H1 (cell line): ENCODE results near the gene RUFY3. TPM values are rescaled to one million over a fixed set of nuclear protein-coding genes. Genes with fewer than 3 reads are reported as not detected.

Source experiments
- CTCF ChIA-PET: fragments of 300-600 bp; sonication (Branson Sonifier 250); formaldehyde crosslinking; loops from one replicate; lab custom pipeline; 2021; ENCODE audit not compliant: partially characterized antibody; lab: Charles Lee
- POLR2A ChIA-PET: fragments of 300-600 bp; sonication (Branson Sonifier 250); formaldehyde crosslinking; loops from one replicate; lab custom pipeline; 2021; ENCODE audit warnings: inconsistent platforms; ENCODE audit not compliant: partially characterized antibody; lab: Charles Lee
- DNase-seq, 2 experiments: peaks; one replicate each; pipeline versions ENCODE4 v3.0.0 to v3.0.0-alpha.2; 2010 to 2022; ENCODE audit warnings: low spot score in 2 of 2, low read depth in 1 of 2, mixed read lengths in 1 of 2
- FAIRE-seq: peaks from 2 replicates; lab custom pipeline; 2011; peaks lifted over from hg19 to GRCh38; lab: Jason Lieb, UNC
- H2AFZ ChIP-seq: 2 replicates; pipeline ENCODE4 v1.8.1; 2012; ENCODE audit warnings: low read length, inconsistent platforms
- H2AK5ac ChIP-seq: 2 replicates; pipeline ENCODE4 v1.6.1; 2013; ENCODE audit warnings: low read depth, low read length
- H2BK120ac ChIP-seq: replicated peaks from 2 replicates; pipeline ENCODE3; 2013; ENCODE audit warnings: low read depth, low read length, inconsistent platforms
- H2BK12ac ChIP-seq: 2 replicates; pipeline ENCODE4 v1.6.1; 2013; ENCODE audit warnings: low read depth, low read length
- H2BK15ac ChIP-seq: 2 replicates; pipeline ENCODE4 v1.6.1; 2013; ENCODE audit warnings: low read length
- H2BK20ac ChIP-seq: 2 replicates; pipeline ENCODE4 v1.6.1; 2013; ENCODE audit warnings: low read length
- H2BK5ac ChIP-seq: 2 replicates; pipeline ENCODE4 v1.6.1; 2013; ENCODE audit warnings: low read depth, low read length
- H3K14ac ChIP-seq: 2 replicates; pipeline ENCODE4 v1.6.1; 2013; ENCODE audit warnings: inconsistent platforms; ENCODE audit not compliant: insufficient read length
- H3K18ac ChIP-seq: 2 replicates; pipeline ENCODE4 v1.6.1; 2013; ENCODE audit warnings: low read length; ENCODE audit errors: extremely low read depth
- H3K23ac ChIP-seq: 2 replicates; pipeline ENCODE4 v1.6.1; 2013; ENCODE audit warnings: inconsistent platforms; ENCODE audit not compliant: insufficient read length
- H3K23me2 ChIP-seq: 2 replicates; pipeline ENCODE4 v1.6.1; 2013; ENCODE audit warnings: low read depth, low read length
- H3K27ac ChIP-seq: 2 replicates; pipeline ENCODE4 v1.6.1; 2011; ENCODE audit warnings: low read depth, low read length, inconsistent platforms
- H3K27me3 ChIP-seq, 4 experiments: replicated peaks in 1 of 4; 1 replicate in 1 of 4; 2 replicates in 3 of 4; pipeline versions ENCODE4 v1.6.1 to v1.8.1; 2011 to 2013; ENCODE audit warnings: low read length in 3 of 4, mild to moderate bottlenecking in 3 of 4, inconsistent platforms in 2 of 4, mixed read lengths in 2 of 4, moderate library complexity in 1 of 4; ENCODE audit not compliant: control insufficient read depth in 3 of 4, insufficient read depth in 3 of 4; ENCODE audit errors: extremely low read depth in 1 of 4
- H3K36me3 ChIP-seq, 4 experiments: 2 replicates each; pipeline versions ENCODE4 v1.6.1 to v1.8.1; 2011 to 2013; ENCODE audit warnings: mild to moderate bottlenecking in 4 of 4, low read length in 3 of 4, moderate library complexity in 2 of 4, control low read depth in 1 of 4, inconsistent platforms in 1 of 4; ENCODE audit not compliant: insufficient read depth in 4 of 4, control insufficient read depth in 2 of 4
- H3K4ac ChIP-seq: replicated peaks from 2 replicates; pipeline ENCODE3; 2013; ENCODE audit warnings: low read length, low read depth, mixed read lengths, inconsistent platforms; ENCODE audit not compliant: insufficient read length
- H3K4me1 ChIP-seq, 4 experiments: replicated peaks in 1 of 4; 1 replicate in 1 of 4; 2 replicates in 3 of 4; pipeline versions ENCODE4 v1.6.1 to v1.8.1; 2011 to 2013; ENCODE audit warnings: low read length in 3 of 4, inconsistent platforms in 2 of 4, mixed read lengths in 1 of 4; ENCODE audit not compliant: insufficient read depth in 4 of 4, control insufficient read depth in 3 of 4
- H3K4me2 ChIP-seq, 2 experiments: 2 replicates each; pipeline versions ENCODE4 v1.6.1 to v1.8.1; 2011 to 2013; ENCODE audit warnings: low read depth in 2 of 2, low read length in 2 of 2, control low read depth in 1 of 2, inconsistent platforms in 1 of 2, mild to moderate bottlenecking in 1 of 2; ENCODE audit not compliant: insufficient read depth in 1 of 2
- H3K4me3 ChIP-seq, 4 experiments: fragments of 200-600, 300-600 bp in 1 of 4; sonication (generic), shearing (Covaris generic), sonication (Bioruptor Twin) in 1 of 4; 2 replicates each; pipeline versions ENCODE4 v1.5.1 to v1.8.1; 2011 to 2016; ENCODE audit warnings: low read length in 4 of 4, low read depth in 3 of 4, control low read depth in 2 of 4, inconsistent platforms in 2 of 4, mild to moderate bottlenecking in 2 of 4, mixed read lengths in 1 of 4, moderate library complexity in 1 of 4; ENCODE audit not compliant: insufficient read depth in 2 of 4; ENCODE audit errors: extremely low read depth in 1 of 4
- H3K56ac ChIP-seq: replicated peaks from 2 replicates; pipeline ENCODE3; 2013; ENCODE audit warnings: low read depth, mild to moderate bottlenecking, mixed read lengths, low read length, inconsistent platforms; ENCODE audit not compliant: insufficient read length
- H3K79me1 ChIP-seq: 2 replicates; pipeline ENCODE4 v1.6.1; 2013; ENCODE audit warnings: low read depth, low read length, control low read depth
- H3K79me2 ChIP-seq, 2 experiments: 2 replicates each; pipeline versions ENCODE4 v1.6.1 to v1.8.1; 2012 to 2013; ENCODE audit warnings: low read length in 2 of 2, mild to moderate bottlenecking in 2 of 2, inconsistent platforms in 1 of 2; ENCODE audit not compliant: insufficient read depth in 2 of 2, control insufficient read depth in 1 of 2
- H3K9ac ChIP-seq, 4 experiments: replicated peaks in 1 of 4; 1 replicate in 1 of 4; 2 replicates in 3 of 4; pipeline versions ENCODE4 v1.6.1 to v1.8.1; 2011 to 2013; ENCODE audit warnings: low read depth in 3 of 4, low read length in 3 of 4, control low read depth in 2 of 4, mild to moderate bottlenecking in 2 of 4, moderate library complexity in 2 of 4, inconsistent platforms in 1 of 4; ENCODE audit errors: extremely low read depth in 1 of 4
- H3K9me3 ChIP-seq, 2 experiments: 2 replicates each; pipeline versions ENCODE4 v1.6.1 to v1.8.1; 2012 to 2013; ENCODE audit warnings: mild to moderate bottlenecking in 2 of 2, moderate library complexity in 2 of 2, control low read depth in 1 of 2, inconsistent platforms in 1 of 2, low read depth in 1 of 2, low read length in 1 of 2, mixed read lengths in 1 of 2; ENCODE audit not compliant: insufficient read depth in 2 of 2
- H4K20me1 ChIP-seq, 2 experiments: replicated peaks in 1 of 2; 2 replicates each; pipeline versions ENCODE3 to v1.8.1; 2011 to 2013; ENCODE audit warnings: inconsistent platforms in 2 of 2, low read length in 2 of 2, mild to moderate bottlenecking in 1 of 2; ENCODE audit not compliant: insufficient read depth in 2 of 2, control insufficient read depth in 1 of 2
- H4K5ac ChIP-seq: 2 replicates; pipeline ENCODE4 v1.6.1; 2013; ENCODE audit warnings: low read length, low read depth, mixed read lengths, inconsistent platforms; ENCODE audit not compliant: insufficient read length
- H4K8ac ChIP-seq: 2 replicates; pipeline ENCODE4 v1.8.0; 2013; ENCODE audit warnings: mild to moderate bottlenecking, moderate library complexity, low read length, inconsistent platforms; ENCODE audit not compliant: insufficient read depth; ENCODE audit errors: extremely low read depth
- H4K91ac ChIP-seq: replicated peaks from 2 replicates; pipeline ENCODE3; 2013; ENCODE audit warnings: low read length, mixed read lengths, inconsistent platforms; ENCODE audit not compliant: insufficient read length
- GTF2F1 ChIP-seq: IDR thresholded peaks from 2 replicates; pipeline ENCODE4 v1.6.1; 2012; ENCODE audit warnings: low read depth, low read length, improper control_type of control experiment, borderline replicate concordance
- PHF8 ChIP-seq: fragments of 200-600 bp; sonication (generic); conservative IDR thresholded peaks from 2 replicates; pipeline ENCODE4 v1.7.1; 2012; ENCODE audit warnings: low read depth, mild to moderate bottlenecking, inconsistent platforms, low read length, moderate library complexity
- RAD21 ChIP-seq, 2 experiments: IDR thresholded peaks in 1 of 2; conservative IDR thresholded peaks in 1 of 2; 2 replicates each; pipeline ENCODE4 v1.6.1; 2011; ENCODE audit warnings: low read depth in 2 of 2, low read length in 2 of 2, improper control_type of control experiment in 1 of 2, inconsistent platforms in 1 of 2, mild to moderate bottlenecking in 1 of 2, moderate library complexity in 1 of 2
- WGBS, 2 experiments: shearing (Covaris generic) in 1 of 2; methylation state at CpG; one replicate each; pipeline versions ENCODE4 v1.1.6 to v1.1.7; 2013 to 2015; ENCODE audit warnings: low lambda C conversion rate in 2 of 2, mixed read lengths in 2 of 2, inconsistent platforms in 1 of 2, low coverage in 1 of 2, missing lambda C conversion rate in 1 of 2; ENCODE audit not compliant: insufficient replicate concordance in 2 of 2, insufficient coverage in 1 of 2, insufficient read length in 1 of 2; ENCODE audit errors: extremely low coverage in 1 of 2, missing lambda C conversion rate in 1 of 2; 5-methylcytosine and 5-hydroxymethylcytosine counted together
- polyA plus RNA-seq, 7 experiments: library from polyadenylated mRNA; depleted of rRNA in 3 of 7; stranded (reverse) in 5 of 7; unstranded in 2 of 7; fragments of >200 nt in 5 of 7; fragments of 200-250 nt in 2 of 7; gene quantifications; 1 replicate in 5 of 7; 2 replicates in 1 of 7; 4 replicates in 1 of 7; pipeline versions ENCODE4 v1.2.1 to v1.2.3, GENCODE V29; 2011 to 2013; ENCODE audit warnings: missing spikeins in 2 of 7, mixed read lengths in 2 of 7
- total RNA-seq: library from RNA; stranded (reverse); fragmentation: NEBNext Ultra II Directional; extraction: Animal tissue kit (Norgen Biotek cat#: 25700); gene quantifications from 2 replicates; pipeline ENCODE4 v1.2.1, GENCODE V29; 2021

RUFY3 gene
- total and polyA plus RNA-seq, 2 of the 8 experiments (the other 6 are each of a cell fraction or from before 2014, with no cell fraction given) = 7.8 to 33.1 TPM

DNA sequence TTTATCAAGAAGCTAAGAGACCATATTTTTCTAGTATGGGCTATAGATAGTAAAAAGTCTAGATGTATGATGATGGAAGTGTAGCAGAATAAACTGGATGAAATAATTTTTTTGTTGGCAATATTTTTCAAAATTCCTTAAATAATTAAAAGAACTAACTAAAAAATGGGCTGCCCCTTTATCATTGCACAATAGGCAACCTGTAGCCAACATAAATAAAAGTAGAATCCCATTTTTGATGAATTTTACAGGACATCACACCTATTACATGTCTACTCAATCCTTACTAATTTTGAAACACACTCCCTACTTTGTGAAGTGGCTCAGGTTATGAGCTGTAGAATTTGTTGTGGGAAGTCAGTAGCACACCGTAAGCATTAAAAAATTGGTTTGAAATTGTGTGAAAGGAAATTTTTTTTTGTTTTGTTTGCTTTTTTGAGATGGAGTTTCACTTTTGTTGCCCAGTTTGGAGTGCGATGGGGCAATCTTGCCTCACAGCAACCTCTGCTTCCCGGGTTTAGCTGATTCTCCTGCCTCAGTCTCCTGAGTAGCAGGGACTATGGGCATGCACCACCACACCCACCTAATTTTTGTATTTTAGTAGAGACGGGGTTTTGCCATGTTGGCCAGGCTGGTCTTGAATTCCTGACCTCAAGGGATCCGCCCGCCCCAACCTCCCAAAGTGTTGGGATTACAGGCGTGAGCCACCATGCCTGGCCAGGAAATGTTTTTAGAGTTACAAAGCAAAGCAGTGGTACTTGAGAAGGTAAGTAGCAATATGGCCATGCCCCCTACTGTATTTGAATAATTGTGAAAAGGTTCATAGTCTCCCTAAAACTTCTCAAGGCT, 8.9 kb upstream of the RUFY3 start:
- ChIA-PET POLR2A (interaction anchor here (0.6 to 1.0 kb wide), 2 partner anchors 8 to 119 kb away, joined by 3 to 4 read pairs; no protein-coding TSS in a partner anchor), CTCF (interaction anchor here (1.2 to 1.6 kb wide), 2 partner anchors 9 to 23 kb away, joined by 3 to 7 read pairs; partner anchors contain the start of gene RUFY3)
- TF ChIP-seq RAD21 (IDR thresholded peaks at IDR 0.05 in 1 of 2, conservative IDR thresholded peaks at IDR 0.05 in 1 of 2; ENCODE audit: low read depth in 2 of 2, low read length in 2 of 2) = no peak
- TF ChIP-seq GTF2F1 = no peak
- TF ChIP-seq PHF8 = no peak

More for the DNA sequence above, 8.9 kb upstream of the RUFY3 start:
- WGBS, 2 experiments = 88 to 100% methylated on average over 1 to 7 of the region's 7 CpGs
- Histone ChIP-seq H3K9ac (no peak overlapping the region), H3K36me3 (no peaks in the 10 kb centered on the region), H3K79me1 (no peaks in the 10 kb centered on the region; the same call in 1 of the 2 replicates), H2AFZ (no peak overlapping the region), H3K18ac (no peak overlapping the region), H3K4ac (no peak overlapping the region), H2BK120ac (no peak overlapping the region), H2BK12ac (no peak overlapping the region), H3K4me3 (no peak overlapping the region), H3K4me1 (peaks cover 0 to 9% (median 5%) of the 10 kb centered on the region in 4 experiments; a peak in 4 of 7 replicates), H4K91ac (no peak overlapping the region), H2BK20ac (no peak overlapping the region), H4K5ac (no peak overlapping the region), H3K23ac (no peak overlapping the region), H3K79me2 (peaks cover 0 to 53% of the 10 kb centered on the region in 2 experiments; a peak in 2 of 4 replicates), H3K9me3 (no peaks in the 10 kb centered on the region), H3K27ac (no peak overlapping the region), H4K20me1 (peaks cover 0 to 2% of the 10 kb centered on the region in 2 experiments), H3K56ac (no peak overlapping the region), H4K8ac (no peak overlapping the region), H3K27me3 (no peaks in the 10 kb centered on the region), H2BK15ac (no peak overlapping the region), H2AK5ac (no peak overlapping the region), H3K14ac (no peak overlapping the region), H3K4me2 (no peak overlapping the region), H3K23me2 (no peaks in the 10 kb centered on the region), H2BK5ac (no peak overlapping the region; the same call in 1 of the 2 replicates)
- DNase-seq (no peak), FAIRE-seq (no peak)
